ENCODE measurements around the gene XRN1.
"Not testable (repeated sequence)": the region's sequence is repeated elsewhere in the genome, so short reads cannot be mapped to it uniquely, and the experiment has no call there.

Gene XRN1

GRCh38 chr3:142434503-142434902 is 13.3 kb downstream of the XRN1 start:
- DNase-seq (ENCODE audit: low spot score), result no peak

DNA sequence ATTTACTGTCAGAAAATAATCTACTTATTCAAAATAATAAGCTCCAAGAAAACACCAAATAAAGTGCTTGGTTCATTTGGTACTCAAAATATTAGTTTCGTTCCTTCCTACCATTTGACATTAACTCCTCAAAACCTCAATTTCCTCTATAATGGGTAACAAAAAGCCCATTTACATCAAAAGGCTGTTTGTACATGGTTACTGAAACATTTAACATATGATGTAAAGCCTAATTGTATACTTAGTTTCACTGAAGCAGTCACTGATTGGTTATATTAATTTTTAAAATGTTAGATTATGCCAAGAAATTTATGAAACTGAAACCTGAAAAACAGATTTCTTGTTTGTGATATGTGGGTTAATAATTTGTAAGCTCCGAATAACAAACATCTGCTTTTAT is 14.7 kb downstream of the XRN1 start:
- no peak for DNase-seq (ENCODE audit: low spot score)

DNA sequence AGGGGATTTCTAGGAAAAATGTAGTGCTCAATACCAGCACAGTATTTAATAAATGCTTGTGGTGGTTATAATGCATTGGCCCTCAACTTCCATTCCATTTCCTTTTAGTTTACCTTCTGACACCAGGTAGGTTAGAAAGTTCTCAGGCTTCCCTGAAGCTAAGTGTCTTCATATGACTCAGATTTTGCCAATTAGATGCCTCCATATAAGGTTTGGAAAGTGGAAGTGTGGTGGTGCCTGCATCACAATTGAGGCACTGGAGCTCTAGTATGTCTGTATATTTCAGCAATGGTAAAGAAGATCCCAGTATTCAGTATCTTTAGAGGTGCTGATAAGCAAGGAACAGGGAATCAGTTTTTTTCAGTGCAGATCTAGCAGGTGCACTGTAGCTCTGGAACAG is 18.3 kb downstream of the XRN1 start:
- no peak for DNase-seq (ENCODE audit: low spot score)

GRCh38 chr3:142424754-142425153 is 23.1 kb downstream of the XRN1 start:
- no peak for DNase-seq (ENCODE audit: low spot score)

- no peak for DNase-seq (ENCODE audit: low spot score)
Observed at GRCh38 chr3:142418926-142419592, 28.8 kb downstream of the XRN1 start.

GRCh38 chr3:142417302-142417701 is 30.5 kb downstream of the XRN1 start:
- DNase-seq (ENCODE audit: low spot score), result no peak

DNA sequence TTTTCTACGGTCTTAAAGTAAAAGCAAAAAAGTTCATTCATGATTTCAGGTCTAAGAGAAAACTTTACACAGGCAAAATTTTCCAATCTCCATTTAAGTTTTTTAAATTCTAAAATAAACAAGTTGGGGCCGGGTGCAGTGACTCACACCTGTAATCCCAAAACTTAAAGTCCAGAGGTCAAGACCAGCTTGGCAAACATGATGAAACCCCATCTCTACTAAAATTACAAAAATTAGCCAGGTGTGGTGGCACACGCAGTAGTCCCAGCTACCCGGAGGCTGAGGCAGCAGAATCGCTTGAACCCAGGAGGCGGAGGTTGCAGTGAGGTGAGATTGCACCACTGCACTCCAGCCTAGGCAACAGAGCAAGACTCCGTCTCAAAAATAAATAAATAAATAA is 47.3 kb downstream of the XRN1 start:
- not testable (repeated sequence) for DNase-seq (ENCODE audit: low spot score)

DNA sequence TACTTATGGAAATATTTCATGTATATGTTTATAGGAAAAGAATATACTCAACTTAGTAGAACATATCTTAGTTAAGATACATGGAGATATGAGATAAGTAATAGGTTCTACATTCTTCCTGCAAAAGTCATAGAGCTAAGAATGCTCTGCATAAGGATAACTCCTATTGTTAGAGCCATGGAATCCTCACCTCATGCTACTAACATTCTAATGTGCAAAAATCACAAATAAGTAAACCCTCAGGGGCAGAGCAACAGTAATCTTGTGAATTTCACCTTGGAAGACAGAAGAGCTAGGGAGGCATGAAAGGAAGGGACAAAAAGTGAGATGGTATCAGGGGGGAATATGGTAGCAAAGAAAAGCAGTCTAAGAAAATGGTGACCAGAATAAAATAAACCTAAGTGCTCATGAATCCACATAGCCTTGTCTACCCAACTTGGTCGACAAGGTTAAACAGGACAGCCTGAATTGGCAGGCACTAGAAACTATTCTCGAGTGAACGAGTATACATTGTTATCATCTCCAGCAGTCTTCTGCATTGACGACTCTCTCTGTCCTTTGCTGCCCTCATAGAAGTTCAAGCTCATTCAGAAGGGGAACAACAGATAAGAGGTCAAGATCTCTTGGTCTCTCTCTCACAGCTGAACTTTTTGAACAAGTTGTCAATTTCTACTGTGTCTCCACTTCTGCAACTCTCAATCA is 52.8 kb downstream of the XRN1 start:
- no peak for DNase-seq (ENCODE audit: low spot score)

- no peak for DNase-seq (ENCODE audit: low spot score)
Observed at GRCh38 chr3:142385078-142385477, 62.8 kb downstream of the XRN1 start.

- DNase-seq (ENCODE audit: low spot score), result no peak
Observed at GRCh38 chr3:142374687-142375086, 73.2 kb downstream of the XRN1 start.

DNA sequence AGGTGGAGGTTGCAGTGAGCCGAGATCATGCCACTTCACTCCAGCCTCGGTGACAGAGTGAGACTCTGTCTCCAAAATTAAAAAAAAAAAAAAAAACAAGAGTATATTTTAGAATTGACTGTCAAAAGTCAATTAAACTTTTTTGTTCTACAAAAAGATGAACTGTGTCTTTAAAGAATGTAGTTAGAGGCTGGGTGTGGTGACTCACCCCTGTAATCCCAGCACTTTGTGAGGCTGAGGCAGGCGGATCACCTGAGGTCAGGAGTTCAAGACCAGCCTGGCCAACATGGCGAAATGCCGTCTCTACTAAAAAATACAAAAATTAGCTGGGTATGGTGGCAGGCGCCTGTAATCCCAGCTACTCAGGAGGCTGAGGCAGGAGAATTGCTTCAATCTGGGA is 78.3 kb downstream of the XRN1 start:
- not testable (repeated sequence) for DNase-seq (ENCODE audit: low spot score)

GRCh38 chr3:142366434-142366833 is 81.4 kb downstream of the XRN1 start:
- no peak for DNase-seq (ENCODE audit: low spot score)

GRCh38 chr3:142363936-142364467 is 83.8 kb downstream of the XRN1 start:
- no peak for DNase-seq (ENCODE audit: low spot score)

DNA sequence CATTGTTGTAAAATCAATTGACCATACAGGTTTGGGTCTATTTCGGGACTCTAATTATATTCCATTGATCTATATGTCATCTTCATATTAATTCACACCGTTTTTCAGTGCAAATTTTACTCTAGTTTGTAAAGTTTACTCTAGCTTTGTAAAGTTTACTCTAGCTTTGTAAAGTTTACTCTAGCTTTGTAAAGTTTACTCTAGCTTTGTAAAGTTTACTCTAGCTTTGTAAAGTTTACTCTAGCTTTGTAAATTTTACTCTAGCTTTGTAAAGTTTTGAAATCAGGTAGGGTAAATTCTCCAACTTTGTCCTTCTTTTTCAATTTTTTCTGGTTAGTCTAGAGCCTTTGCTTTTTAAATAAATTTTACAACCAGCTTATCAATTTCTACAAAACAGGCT is 84.4 kb downstream of the XRN1 start:
- DNase-seq (ENCODE audit: low spot score), result not testable (repeated sequence)

GRCh38 chr3:142359367-142359766 is 88.5 kb downstream of the XRN1 start:
- DNase-seq (ENCODE audit: low spot score), result no peak

GRCh38 chr3:142356818-142357217 is 91.0 kb downstream of the XRN1 start:
- no peak for DNase-seq (ENCODE audit: low spot score)

DNA sequence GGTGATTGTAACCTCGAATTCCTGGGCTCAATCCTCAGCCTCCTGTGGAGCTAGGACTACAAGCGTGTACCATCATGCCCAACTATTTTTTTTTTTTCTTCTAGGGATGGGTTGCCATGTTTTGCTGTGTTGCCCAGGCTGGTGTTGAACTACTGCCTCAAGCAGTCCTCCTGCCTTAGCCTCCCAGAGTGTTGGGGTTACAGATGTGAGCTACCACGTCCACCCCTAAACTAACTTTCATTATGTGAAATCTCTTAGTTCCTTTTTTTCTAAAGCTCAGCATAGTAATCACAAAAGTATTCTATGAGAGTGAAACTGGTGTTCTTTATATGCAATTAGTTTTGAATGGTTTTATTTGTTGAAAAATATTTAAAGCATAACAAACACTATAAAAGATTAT is 92.1 kb downstream of the XRN1 start:
- no peak for DNase-seq (ENCODE audit: low spot score)

DNA sequence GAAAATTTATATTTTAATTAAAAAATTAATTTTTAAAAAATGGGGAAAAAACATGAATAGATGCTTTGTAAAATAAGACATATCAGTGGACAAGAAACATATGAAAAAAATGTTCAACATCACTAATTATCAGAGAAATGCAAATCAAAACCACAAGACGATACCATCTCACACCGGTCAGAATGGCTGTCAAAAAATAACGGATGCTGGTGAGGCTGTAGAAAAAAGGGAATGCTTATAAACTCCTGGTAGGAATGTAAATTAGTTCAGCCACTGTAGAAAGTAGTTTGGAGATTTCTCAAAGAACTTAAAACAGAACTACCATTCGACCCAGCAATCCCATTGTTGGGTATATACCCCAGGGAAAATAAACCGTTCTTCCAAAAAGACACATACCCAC is 93.8 kb downstream of the XRN1 start:
- DNase-seq (ENCODE audit: low spot score), result no peak

DNA sequence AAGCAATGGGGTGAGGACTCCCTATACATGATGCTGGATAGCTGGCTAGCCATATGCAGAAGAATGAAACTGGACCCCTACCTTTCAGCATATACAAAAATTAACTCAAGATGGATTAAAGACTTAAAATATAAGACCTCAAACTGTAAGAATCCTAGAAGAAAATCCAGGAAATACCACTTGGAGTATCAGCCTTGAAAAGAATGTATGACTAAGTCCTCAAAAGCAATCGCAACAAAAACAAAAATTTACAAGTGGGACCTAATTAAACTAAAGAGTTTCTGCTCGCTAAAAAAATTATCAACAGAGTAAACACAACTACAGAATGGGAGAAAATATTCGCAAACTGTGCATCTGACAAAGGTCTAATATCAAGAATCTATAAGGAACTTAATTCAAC is 94.3 kb downstream of the XRN1 start:
- DNase-seq (ENCODE audit: low spot score), result no peak

- DNase-seq (ENCODE audit: low spot score), result not testable (repeated sequence)
Observed at GRCh38 chr3:142352698-142353097, 95.1 kb downstream of the XRN1 start.

DNA sequence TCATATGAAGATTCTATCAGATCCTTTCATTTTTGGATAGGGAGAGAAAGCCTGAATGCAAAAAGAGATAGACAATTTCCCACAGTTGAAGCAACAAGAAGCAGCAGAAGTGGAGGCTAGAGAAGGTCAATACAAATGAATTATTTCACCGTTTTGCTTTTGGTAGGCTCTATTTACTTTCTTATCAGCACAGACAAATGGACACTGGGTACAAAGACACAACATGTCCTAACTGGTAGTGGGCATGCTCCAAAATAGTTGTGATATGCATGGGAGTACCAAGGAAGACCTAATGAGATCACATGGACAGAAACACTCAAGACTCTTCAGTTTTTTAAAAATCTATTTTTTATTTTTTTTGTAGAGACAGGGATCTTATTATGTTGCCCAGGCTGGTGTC is 99.4 kb downstream of the XRN1 start:
- no peak for DNase-seq (ENCODE audit: low spot score)

DNA sequence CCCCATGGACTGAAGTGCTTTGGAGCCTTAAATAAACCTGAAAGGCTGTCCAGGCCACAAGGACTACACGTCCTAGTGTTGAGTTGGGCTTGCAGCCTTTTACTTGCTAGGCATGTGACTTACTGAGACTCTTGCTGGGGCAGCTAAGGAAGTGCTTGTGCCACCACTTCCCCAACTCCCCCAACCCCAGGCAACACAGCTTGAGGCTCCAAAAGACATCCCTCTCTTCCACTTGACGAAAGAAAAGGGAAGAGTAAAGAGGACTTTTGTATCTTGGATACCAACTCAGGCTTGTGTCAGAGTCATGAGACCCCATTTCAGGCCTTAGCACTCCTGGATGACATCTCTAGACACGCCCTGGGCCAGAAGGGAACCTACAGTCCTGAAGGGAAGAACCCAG is 109.8 kb downstream of the XRN1 start:
- peak; percentile 17 for DNase-seq (ENCODE audit: low spot score)

- no peak for DNase-seq (ENCODE audit: low spot score)
Observed at GRCh38 chr3:142332390-142332789, 115.4 kb downstream of the XRN1 start.
